DMS 273 (cell line): ENCODE data around the gene NAT9.

Source experiments
- DNase-seq: peaks from one replicate; lab custom pipeline; 2025; ENCODE audit not compliant: unreplicated experiment; lab: John Stamatoyannopoulos, UW

NAT9 gene

GRCh38 chr17:74746922-74747321 is 29.2 kb downstream of the NAT9 start:
- no peak for DNase-seq

DNA sequence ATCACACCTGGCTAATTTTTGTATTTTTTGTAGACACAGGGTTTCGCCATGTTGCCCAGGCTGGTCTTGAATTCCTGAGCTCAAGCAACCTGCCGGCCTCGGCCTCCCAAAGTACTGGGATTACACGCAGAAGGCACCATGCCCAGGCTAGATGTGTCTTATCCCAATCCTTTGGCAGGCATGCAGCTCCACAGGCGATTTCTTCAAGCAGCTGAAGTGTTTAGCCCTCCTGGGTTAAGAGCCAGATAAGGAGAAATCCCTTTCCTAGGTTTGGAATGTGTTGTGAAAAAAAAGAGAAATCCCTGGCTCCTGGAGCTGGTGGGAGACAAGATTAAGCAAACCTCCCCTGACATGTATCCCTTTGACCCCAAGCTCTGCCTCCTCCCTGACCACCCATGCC is 29.8 kb downstream of the NAT9 start:
- DNase-seq: no peak

DNA sequence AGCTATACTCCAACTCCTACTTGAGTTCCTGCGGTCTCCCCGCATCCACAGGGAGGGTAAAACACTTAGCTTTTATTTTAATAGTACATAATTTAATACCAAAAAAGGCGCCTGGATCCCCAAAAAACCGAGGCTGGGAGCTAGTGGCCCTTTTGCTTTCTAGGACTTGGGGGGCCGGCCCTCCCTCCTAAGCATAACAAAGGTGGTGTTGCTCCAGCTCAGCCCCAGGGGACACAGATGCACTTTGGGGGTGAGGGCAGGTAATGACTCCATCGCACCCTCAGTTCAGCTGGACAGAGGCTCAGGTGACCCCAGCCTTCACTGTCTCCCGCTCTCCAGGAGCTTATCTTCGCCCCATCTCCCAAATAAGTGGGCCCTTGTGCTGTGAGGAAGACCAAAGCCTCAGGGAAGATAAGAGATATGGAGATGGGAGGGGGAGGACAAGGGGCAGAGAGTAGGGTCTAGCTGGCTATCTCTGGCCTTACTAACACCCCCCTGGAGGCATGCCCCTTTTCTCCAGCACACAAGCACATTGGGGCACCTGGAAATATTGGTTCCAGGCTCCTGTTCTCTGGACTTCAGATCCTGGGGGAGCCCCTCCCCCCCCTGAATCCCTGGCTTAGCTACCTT is 30.5 kb downstream of the NAT9 start:
- DNase-seq: no peak

DNA sequence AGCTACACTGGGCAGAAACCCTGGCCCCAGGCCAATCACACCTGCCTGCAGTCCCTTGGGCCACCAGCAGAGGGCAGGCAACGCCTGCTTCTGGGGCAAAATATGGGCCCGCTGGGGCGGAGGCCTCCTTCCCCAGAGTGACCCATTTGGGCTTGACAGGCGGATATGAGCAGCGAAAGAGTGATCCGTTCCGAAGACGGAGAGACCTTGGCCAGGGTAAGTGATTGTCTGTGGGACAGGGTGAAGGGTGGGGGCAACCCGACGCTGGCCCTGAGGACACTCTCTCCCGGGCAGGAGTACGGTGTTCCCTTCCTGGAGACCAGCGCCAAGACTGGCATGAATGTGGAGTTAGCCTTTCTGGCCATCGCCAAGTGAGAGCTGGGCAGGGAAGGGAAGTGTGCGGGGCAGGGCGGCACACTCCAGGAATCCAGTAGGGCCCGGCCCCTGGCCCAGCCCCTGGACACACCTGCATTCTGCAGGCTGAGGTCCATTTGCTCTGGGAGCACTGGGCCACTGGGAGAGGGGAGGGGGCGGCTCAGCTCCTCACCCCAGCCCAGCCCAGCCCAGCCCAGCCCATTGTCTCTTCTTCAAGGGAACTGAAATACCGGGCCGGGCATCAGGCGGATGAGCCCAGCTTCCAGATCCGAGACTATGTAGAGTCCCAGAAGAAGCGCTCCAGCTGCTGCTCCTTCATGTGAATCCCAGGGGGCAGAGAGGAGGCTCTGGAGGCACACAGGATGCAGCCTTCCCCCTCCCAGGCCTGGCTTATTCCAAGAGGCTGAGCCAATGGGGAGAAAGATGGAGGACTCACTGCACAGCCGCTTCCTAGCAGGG is 31.2 kb downstream of the NAT9 start:
- DNase-seq: peak; percentile 86

GRCh38 chr17:74744349-74744713 is 31.8 kb downstream of the NAT9 start:
- DNase-seq: no peak

DNA sequence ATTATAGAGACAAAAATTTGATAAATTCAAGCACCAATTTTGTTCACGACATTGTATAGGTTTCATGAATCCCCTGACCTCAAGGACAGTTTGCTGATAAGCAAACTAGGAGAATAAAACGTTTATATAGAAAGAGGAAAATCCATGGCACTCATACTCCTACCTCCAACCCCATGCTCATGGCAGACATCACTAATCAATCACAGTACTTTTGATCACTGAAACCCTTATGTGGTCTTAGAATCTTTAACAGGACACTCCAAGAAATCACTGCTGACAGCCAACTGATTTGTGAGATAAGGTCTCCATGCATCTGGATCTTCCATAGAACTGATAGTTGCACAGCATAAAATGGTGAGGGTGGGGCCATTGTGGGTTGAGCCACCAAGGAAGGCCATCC is 32.4 kb downstream of the NAT9 start:
- DNase-seq: no peak

GRCh38 chr17:74742978-74743545 is 33.1 kb downstream of the NAT9 start:
- no peak for DNase-seq

- no peak for DNase-seq
Measured at GRCh38 chr17:74742153-74742515, 34.0 kb downstream of the NAT9 start.

- DNase-seq: no peak
Measured at GRCh38 chr17:74740641-74741387, 35.3 kb downstream of the NAT9 start.

- no peak for DNase-seq
Measured at GRCh38 chr17:74740173-74740572, 36.0 kb downstream of the NAT9 start.

- no peak for DNase-seq
Measured at GRCh38 chr17:74739227-74739831, 36.8 kb downstream of the NAT9 start.

DNA sequence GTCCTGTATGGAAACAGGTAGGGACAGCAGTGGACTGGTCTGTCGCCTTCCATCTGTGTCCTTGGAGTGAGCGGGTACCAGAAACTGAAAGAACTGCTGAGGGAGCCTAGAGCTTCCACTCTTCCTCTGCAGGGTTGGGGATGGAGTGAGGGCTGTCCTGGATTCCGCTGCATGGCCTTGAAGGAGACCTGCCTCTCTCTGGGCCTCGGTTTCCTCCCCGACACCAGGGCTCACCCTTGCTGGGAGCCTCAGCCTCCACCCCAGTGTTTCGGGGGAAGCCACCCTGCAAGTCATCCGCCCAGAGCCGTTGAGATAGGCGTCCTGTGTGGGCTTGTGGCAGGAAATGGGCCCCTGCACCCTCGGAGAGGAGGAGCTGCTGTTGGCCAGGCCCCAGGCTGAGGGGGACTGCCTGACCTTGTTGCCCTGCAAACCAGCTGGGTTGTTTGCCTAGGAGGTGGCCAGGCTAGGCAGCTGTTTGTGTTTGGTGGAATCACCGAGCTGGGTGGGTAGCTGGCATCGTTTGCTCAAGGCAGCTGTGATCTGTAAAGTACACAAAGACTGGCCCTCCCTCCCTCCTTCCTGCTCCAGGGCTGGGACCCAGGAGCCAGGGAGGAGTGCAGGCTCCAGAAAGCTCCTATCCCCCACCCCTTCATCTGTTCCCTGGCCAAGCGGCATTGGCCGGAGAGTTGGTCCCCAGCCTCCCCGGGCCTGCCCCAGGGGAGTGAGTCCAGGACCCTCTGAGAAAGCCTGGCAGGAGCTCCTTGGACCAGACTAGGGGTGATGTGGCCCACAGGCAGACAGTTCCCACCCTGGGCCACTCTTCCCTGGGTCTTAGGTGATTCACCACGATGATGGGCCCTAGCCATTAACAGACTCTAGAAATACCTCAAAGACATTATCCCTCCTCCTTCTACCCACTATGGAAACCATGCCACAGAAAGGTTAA is 37.8 kb downstream of the NAT9 start:
- DNase-seq: peak; percentile 51

DNA sequence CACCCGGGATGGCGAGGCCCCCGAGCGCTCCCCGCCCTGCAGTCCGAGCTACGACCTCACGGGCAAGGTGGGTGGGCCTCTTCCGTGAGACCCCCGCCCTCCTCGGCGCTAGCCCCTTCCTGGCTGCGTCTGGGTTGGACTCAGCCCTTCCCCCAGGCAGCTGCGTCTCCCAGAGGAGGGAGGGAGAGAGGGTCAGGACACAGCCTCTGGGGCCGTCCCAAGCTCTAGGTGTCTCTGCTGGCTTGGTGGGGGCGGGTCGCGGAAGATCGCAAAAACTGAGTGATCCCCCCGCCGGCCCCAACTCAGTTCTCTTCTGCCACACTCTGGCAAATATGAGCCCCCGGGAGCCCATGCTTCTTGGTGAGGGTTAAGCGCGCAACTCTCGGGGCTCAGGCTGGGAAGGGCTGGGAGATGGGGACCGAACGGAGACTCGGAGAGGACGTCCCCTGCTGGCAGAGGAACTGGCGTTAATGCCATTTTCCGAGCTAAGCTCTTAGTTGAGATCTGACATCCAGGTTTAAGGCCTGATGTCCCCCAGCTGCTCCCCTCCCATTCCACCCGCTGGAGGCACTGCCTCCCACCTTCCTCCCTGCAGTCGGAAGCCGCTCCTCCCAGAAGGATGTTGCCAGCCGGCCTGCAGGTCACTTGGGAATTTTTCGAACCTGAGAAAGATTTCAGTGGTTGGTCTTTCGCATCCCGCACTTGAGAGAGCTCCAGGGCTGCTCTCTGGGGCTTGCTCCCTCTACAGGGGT is 38.7 kb downstream of the NAT9 start:
- peak; percentile 81 for DNase-seq

DNA sequence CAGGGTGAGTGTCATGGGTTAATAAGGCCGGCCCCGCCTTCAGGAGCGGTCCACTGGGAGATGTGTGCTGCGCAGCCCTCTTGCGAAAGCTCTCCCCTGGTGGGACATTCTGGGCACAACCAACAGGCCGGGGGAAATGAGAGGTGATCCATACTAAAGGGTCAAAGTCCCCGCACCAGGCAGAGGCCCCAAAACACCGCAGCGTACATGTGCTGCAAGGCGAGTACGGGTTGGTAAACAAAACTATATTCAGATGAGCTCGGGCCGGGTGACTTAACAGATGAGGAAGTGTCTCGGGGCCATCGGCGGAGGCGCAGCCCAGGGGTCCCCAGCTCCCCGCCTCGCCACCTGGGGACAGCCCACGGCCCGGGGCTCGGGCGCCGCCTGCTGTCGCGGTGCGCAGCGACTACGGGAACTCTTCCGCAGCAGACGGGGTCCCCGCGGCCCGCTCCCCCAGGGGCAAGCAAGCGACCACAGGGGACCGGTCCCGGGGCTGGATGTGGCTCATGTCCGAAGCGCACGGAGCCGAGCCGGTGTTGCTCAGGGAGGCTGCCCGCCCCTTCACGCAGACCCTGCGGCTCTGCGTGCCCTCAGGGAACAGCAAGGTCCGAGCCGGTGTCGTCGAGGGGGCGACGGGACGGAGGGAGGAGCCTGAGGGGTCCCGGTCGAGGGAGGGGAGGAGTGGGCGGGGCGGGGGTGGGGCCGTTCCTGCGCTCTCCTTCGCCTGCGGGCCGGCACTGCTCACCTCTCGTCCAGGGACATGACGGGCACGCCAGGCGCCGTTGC is 39.4 kb downstream of the NAT9 start, which contains the start of gene RAB37:
TSS of gene RAB37 (plus strand) at position 744 of the 786 bp plus-strand sequence. CDS start at position 761, 17 bp downstream.
- DNase-seq: peak; percentile 76

GRCh38 chr17:74734256-74734655 is 41.9 kb downstream of the NAT9 start:
- no peak for DNase-seq

- DNase-seq: no peak
Measured at GRCh38 chr17:74733365-74734122, 42.6 kb downstream of the NAT9 start.

GRCh38 chr17:74732042-74732867 is 43.9 kb downstream of the NAT9 start:
- no peak for DNase-seq
